ENCODE results near the gene ASB4.
A peak's percentile ranks its signal among the peaks of the same experiment; 100 is the strongest.
"Not testable (repeated sequence)": the region's sequence is repeated elsewhere in the genome, so short reads cannot be mapped to it uniquely, and the experiment has no call there.

ASB4 gene

GRCh38 chr7:95485391-95486123 lies at the start of gene ASB4:
TSS of gene ASB4 (plus strand) at chr7:95485943. CDS start at chr7:95485972, 29 bp downstream.
- DNase-seq, result no peak

- no peak for DNase-seq
Observed at GRCh38 chr7:95436407-95436806, 49.3 kb upstream of the ASB4 start.

- DNase-seq, result no peak
Observed at GRCh38 chr7:95440394-95441038, 45.2 kb upstream of the ASB4 start.

GRCh38 chr7:95441042-95441823 lies 44.5 kb upstream of the ASB4 start:
- DNase-seq, result no peak

- DNase-seq, result no peak
Observed at GRCh38 chr7:95444796-95445195, 40.9 kb upstream of the ASB4 start.

GRCh38 chr7:95446618-95447017 lies 39.1 kb upstream of the ASB4 start:
- no peak for DNase-seq

GRCh38 chr7:95454438-95455045 lies 31.2 kb upstream of the ASB4 start:
- no peak for DNase-seq

- no peak for DNase-seq
Observed at GRCh38 chr7:95457947-95458346, 27.8 kb upstream of the ASB4 start.

- DNase-seq, result not testable (repeated sequence)
Observed at GRCh38 chr7:95460653-95461052, 25.1 kb upstream of the ASB4 start.

GRCh38 chr7:95467912-95468607 lies 17.7 kb upstream of the ASB4 start:
- DNase-seq, result no peak

- no peak for DNase-seq
Observed at GRCh38 chr7:95469187-95469586, 16.6 kb upstream of the ASB4 start.

- no peak for DNase-seq
Observed at GRCh38 chr7:95469848-95470247, 15.9 kb upstream of the ASB4 start.

GRCh38 chr7:95470452-95470851 lies 15.3 kb upstream of the ASB4 start:
- DNase-seq, result no peak

GRCh38 chr7:95471071-95471470 lies 14.7 kb upstream of the ASB4 start:
- DNase-seq, result no peak

- no peak for DNase-seq
Observed at GRCh38 chr7:95472581-95473161, 13.1 kb upstream of the ASB4 start.

- no peak for DNase-seq
Observed at GRCh38 chr7:95473276-95473985, 12.3 kb upstream of the ASB4 start.

GRCh38 chr7:95476072-95476847 lies 9.5 kb upstream of the ASB4 start:
- DNase-seq, result no peak

- peak; percentile 13 for DNase-seq
Observed at GRCh38 chr7:95476904-95477594, 8.7 kb upstream of the ASB4 start.

- DNase-seq, result no peak
Observed at GRCh38 chr7:95478272-95479037, 7.3 kb upstream of the ASB4 start.
